Measurements from ENCODE around the gene MMP21. TPM values are rescaled to one million over a fixed set of nuclear protein-coding genes. Genes with fewer than 3 reads are reported as not detected.

Gene MMP21
- total RNA-seq, 1 donor from 2014 or later, result 0.35 TPM

GRCh38 chr10:125811251-125811650, 35.6 kb upstream of the MMP21 start:
- Mint-ChIP-seq H3K9me3 (no peaks in the 10 kb centered on the region), H3K4me1 (no peaks in the 10 kb centered on the region), H3K4me3 (no peak overlapping the region), H3K27ac (no peak overlapping the region), H3K36me3 (ENCODE audit: low read depth) (peaks cover 71% of the 10 kb centered on the region), H3K27me3 (no peaks in the 10 kb centered on the region)
- DNase-seq, result no peak
- POLR2A ChIA-PET, result no interaction called here
- CTCF ChIA-PET, result no interaction called here
- ATAC-seq (ENCODE audit: low read depth), result no peak
- intact Hi-C loops (cut with micrococcal nuclease), result no loop called here
- TF ChIP-seq, protein P1, sequence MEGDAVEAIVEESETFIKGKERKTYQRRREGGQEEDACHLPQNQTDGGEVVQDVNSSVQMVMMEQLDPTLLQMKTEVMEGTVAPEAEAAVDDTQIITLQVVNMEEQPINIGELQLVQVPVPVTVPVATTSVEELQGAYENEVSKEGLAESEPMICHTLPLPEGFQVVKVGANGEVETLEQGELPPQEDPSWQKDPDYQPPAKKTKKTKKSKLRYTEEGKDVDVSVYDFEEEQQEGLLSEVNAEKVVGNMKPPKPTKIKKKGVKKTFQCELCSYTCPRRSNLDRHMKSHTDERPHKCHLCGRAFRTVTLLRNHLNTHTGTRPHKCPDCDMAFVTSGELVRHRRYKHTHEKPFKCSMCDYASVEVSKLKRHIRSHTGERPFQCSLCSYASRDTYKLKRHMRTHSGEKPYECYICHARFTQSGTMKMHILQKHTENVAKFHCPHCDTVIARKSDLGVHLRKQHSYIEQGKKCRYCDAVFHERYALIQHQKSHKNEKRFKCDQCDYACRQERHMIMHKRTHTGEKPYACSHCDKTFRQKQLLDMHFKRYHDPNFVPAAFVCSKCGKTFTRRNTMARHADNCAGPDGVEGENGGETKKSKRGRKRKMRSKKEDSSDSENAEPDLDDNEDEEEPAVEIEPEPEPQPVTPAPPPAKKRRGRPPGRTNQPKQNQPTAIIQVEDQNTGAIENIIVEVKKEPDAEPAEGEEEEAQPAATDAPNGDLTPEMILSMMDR (IDR thresholded peaks at IDR 0.05), result no peak

DNA sequence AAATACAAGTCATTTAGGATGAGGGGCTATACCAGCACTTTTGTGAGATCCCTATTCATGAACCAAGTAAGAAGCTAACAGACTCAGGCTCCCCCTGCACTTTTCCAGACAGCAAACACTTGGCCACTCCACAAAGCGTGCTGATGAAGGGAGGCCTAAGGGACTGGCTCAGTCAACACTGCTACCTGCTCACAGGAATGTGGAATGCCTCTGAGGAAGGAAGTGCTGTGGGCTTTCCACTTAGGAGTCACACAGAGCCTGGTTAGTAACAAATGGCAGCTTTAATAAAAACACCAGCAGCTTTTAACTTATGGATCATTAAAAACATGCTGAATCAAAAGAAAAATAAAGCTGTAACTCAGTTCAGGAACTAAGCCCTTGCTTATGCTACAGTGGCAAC, 32.4 kb upstream of the MMP21 start:
- TF ChIP-seq, protein P1 (IDR thresholded peaks at IDR 0.05), result no peak
- ATAC-seq (ENCODE audit: low read depth) (no peak), DNase-seq (no peak)
- CTCF ChIA-PET, result no interaction called here
- intact Hi-C loops (cut with micrococcal nuclease), result no loop called here
- Mint-ChIP-seq H3K9me3 (no peaks in the 10 kb centered on the region), H3K27ac (no peak overlapping the region), H3K4me1 (no peaks in the 10 kb centered on the region), H3K4me3 (no peak overlapping the region), H3K36me3 (ENCODE audit: low read depth) (peaks cover 60% of the 10 kb centered on the region), H3K27me3 (no peaks in the 10 kb centered on the region)
- POLR2A ChIA-PET, result no interaction called here

DNA sequence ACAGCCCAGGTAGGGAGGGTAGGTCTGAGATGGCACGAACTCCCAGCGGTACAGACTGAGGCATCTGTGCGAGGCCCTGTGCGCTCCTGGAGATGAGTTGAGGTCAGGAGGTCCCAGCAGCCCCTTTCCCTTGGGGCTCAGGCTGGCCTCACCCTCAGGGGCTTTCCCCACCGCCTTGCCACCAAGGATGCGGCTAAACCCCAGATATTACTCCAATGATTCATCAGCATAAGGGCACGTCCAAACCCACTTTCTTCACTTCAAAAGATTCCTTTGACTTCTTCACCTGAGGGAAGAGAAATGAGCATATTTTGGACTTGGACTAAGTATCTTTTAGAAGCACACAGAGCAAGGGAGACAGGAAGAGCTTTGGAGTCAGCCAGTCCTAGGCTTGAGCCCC, 27.1 kb upstream of the MMP21 start:
- H3K4me1 Mint-ChIP-seq, result no peaks in the 10 kb centered on the region
- DNase-seq (no peak), ATAC-seq (ENCODE audit: low read depth) (no peak)
- CTCF ChIA-PET, result no interaction called here
- H3K36me3 Mint-ChIP-seq (ENCODE audit: low read depth), result peaks cover 64% of the 10 kb centered on the region
- H3K4me3 Mint-ChIP-seq, result no peak overlapping the region
- no peaks in the 10 kb centered on the region for H3K27me3 Mint-ChIP-seq
- TF ChIP-seq, protein P1 (IDR thresholded peaks at IDR 0.05), result no peak
- H3K27ac Mint-ChIP-seq, result no peak overlapping the region
- POLR2A ChIA-PET, result no interaction called here
- no peaks in the 10 kb centered on the region for H3K9me3 Mint-ChIP-seq
- intact Hi-C loops (cut with micrococcal nuclease), result no loop called here

DNA sequence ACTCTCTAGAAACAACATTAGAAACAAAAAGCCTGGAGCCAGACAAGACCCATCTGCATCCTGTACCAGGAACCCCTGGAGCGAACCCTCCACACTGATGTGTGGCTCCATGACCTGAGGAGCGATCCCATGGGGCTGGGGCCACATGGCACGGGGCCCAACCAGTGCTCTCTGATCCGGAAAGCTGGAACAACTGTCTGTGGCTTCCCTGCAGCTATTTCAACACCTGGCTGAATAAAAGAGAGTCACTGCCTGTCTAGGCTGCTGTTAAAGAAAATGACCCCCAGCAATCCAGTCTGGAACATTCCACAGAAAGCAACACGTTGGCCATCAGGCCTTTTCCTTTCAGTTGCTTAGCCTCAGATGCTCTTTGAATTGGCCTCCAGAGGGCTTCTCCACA, 26.5 kb upstream of the MMP21 start:
- DNase-seq (no peak), ATAC-seq (ENCODE audit: low read depth) (no peak)
- ChIA-PET POLR2A (no interaction called here), CTCF (no interaction called here)
- Mint-ChIP-seq H3K4me1 (no peaks in the 10 kb centered on the region), H3K36me3 (ENCODE audit: low read depth) (peaks cover 63% of the 10 kb centered on the region), H3K9me3 (no peaks in the 10 kb centered on the region), H3K27ac (no peak overlapping the region), H3K4me3 (no peak overlapping the region), H3K27me3 (no peaks in the 10 kb centered on the region)
- TF ChIP-seq, protein P1 (IDR thresholded peaks at IDR 0.05), result no peak
- intact Hi-C loops (cut with micrococcal nuclease), result no loop called here

- no peak overlapping the region for H3K4me3 Mint-ChIP-seq
- H3K36me3 Mint-ChIP-seq (ENCODE audit: low read depth), result peaks cover 61% of the 10 kb centered on the region
- H3K27ac Mint-ChIP-seq, result no peak overlapping the region
- ChIA-PET POLR2A (no interaction called here), CTCF (no interaction called here)
- DNase-seq, result no peak
- intact Hi-C loops (cut with micrococcal nuclease), result no loop called here
- no peak for ATAC-seq (ENCODE audit: low read depth)
- H3K4me1 Mint-ChIP-seq, result no peaks in the 10 kb centered on the region
- H3K27me3 Mint-ChIP-seq, result no peaks in the 10 kb centered on the region
- H3K9me3 Mint-ChIP-seq, result no peaks in the 10 kb centered on the region
- TF ChIP-seq, protein P1 (IDR thresholded peaks at IDR 0.05), result no peak
Observed at GRCh38 chr10:125801574-125801973, 26.0 kb upstream of the MMP21 start.
